HepG2 (cell line): Measurements from ENCODE around the gene LHX3. TPM values are rescaled to one million over a fixed set of nuclear protein-coding genes. Genes with fewer than 3 reads are reported as not detected.

Experiments
- ATAC-seq: fragments of 200-7000 bp; cut with Tn5 transposase; 3 replicates; pipeline ENCODE4 v1.9.1; 2020; ENCODE audit warnings: mild to moderate bottlenecking, moderate library complexity
- BruUV-seq: library from RNA; stranded (reverse); fragments of 400-500 nt; replicated peaks from 2 replicates; lab custom pipeline; 2021; lab: Mats Ljungman, UMichigan
- CTCF ChIA-PET: fragments of 300-600 bp; formaldehyde crosslinking; extraction: SDS; loops from one replicate; lab custom pipeline; 2021; ENCODE audit warnings: low total read pairs, inconsistent platforms, low intra/inter-chr PET ratio; lab: Yijun Ruan, JAX
- POLR2A ChIA-PET: fragments of 350-600 bp; sonication (Branson Sonifier 250); formaldehyde crosslinking; loops from one replicate; lab custom pipeline; 2020; ENCODE audit warnings: antibody characterized with exemption, inconsistent platforms; lab: Yijun Ruan, JAX
- DNase-seq: peaks from one replicate; pipeline ENCODE4 v3.0.0-alpha.2; 2015; ENCODE audit warnings: low spot score
- FAIRE-seq: peaks from 3 replicates; lab custom pipeline; 2011; peaks lifted over from hg19 to GRCh38; lab: Jason Lieb, UNC
- H2AFZ ChIP-seq: one replicate; pipeline ENCODE4 v1.6.1; 2011; ENCODE audit warnings: low read length, inconsistent platforms
- H3K27ac ChIP-seq: fragments of 300-600 bp; 3 replicates; pipeline ENCODE4 v1.8.0; 2011; ENCODE audit warnings: mixed run types, mild to moderate bottlenecking, mixed read lengths, low read length, inconsistent platforms; ENCODE audit not compliant: insufficient read depth; ENCODE audit errors: extremely low read length
- H3K27me3 ChIP-seq, 2 experiments: fragments of 200-600 bp in 1 of 2; 2 replicates in 1 of 2; 3 replicates in 1 of 2; pipeline versions ENCODE4 v1.6.0 to v1.8.0; 2011; ENCODE audit warnings: low read length in 2 of 2, mild to moderate bottlenecking in 2 of 2, moderate library complexity in 2 of 2, inconsistent platforms in 1 of 2; ENCODE audit not compliant: insufficient read depth in 2 of 2, control insufficient read depth in 1 of 2
- H3K36me3 ChIP-seq, 2 experiments: fragments of 200-600 bp in 1 of 2; replicated peaks in 1 of 2; 2 replicates in 1 of 2; 3 replicates in 1 of 2; pipeline versions ENCODE4 v1.5.1 to v1.8.0; 2011; ENCODE audit warnings: low read length in 2 of 2, inconsistent platforms in 1 of 2; ENCODE audit not compliant: insufficient read depth in 2 of 2, control insufficient read depth in 1 of 2
- H3K4me1 ChIP-seq: 2 replicates; pipeline ENCODE4 v1.5.1; 2012; ENCODE audit warnings: low read length, inconsistent platforms; ENCODE audit not compliant: insufficient read depth
- H3K4me2 ChIP-seq: 2 replicates; pipeline ENCODE4 v1.6.0; 2011; ENCODE audit warnings: low read depth, low read length, inconsistent platforms
- H3K4me3 ChIP-seq, 3 experiments: fragments of 200-600 bp in 1 of 3; sonication (generic), shearing (Covaris generic) in 1 of 3; replicated peaks in 1 of 3; 2 replicates each; pipeline ENCODE4 v1.5.1; 2011 to 2016; ENCODE audit warnings: low read length in 3 of 3, inconsistent platforms in 2 of 3, low read depth in 2 of 3, mild to moderate bottlenecking in 2 of 3, control low read depth in 1 of 3, mixed read lengths in 1 of 3; ENCODE audit not compliant: insufficient read depth in 1 of 3
- H3K79me2 ChIP-seq: one replicate; pipeline ENCODE4 v1.6.1; 2011; ENCODE audit warnings: low read length, inconsistent platforms; ENCODE audit not compliant: insufficient read depth
- H3K9ac ChIP-seq: 2 replicates; pipeline ENCODE4 v1.6.0; 2011; ENCODE audit warnings: mild to moderate bottlenecking, low read depth, low read length, inconsistent platforms; ENCODE audit not compliant: insufficient read depth
- H3K9me3 ChIP-seq: 2 replicates; pipeline ENCODE4 v1.5.1; 2012; ENCODE audit warnings: mild to moderate bottlenecking, low read length
- H4K20me1 ChIP-seq: 2 replicates; pipeline ENCODE4 v1.6.0; 2011; ENCODE audit warnings: inconsistent platforms, mild to moderate bottlenecking, low read length, moderate library complexity; ENCODE audit not compliant: insufficient read depth
- ATRX ChIP-seq: sonication (generic); formaldehyde crosslinking; IDR thresholded peaks from 2 replicates; pipeline ENCODE4 v1.4.0; 2020; ENCODE audit warnings: missing genetic modification reagents, borderline replicate concordance
- BHLHE40 ChIP-seq: IDR thresholded peaks from 2 replicates; pipeline ENCODE4 v1.6.1; 2011; ENCODE audit warnings: low read length, improper control_type of control experiment
- HNF4A ChIP-seq: sonication (generic); formaldehyde crosslinking; IDR thresholded peaks from 2 replicates; pipeline ENCODE4 v1.4.0; 2020; ENCODE audit warnings: missing genetic modification reagents
- NONO ChIP-seq, 2 experiments: fragments of 450-650 bp in 1 of 2; sonication (generic) in 1 of 2; formaldehyde crosslinking in 1 of 2; IDR thresholded peaks in 1 of 2; conservative IDR thresholded peaks in 1 of 2; 2 replicates each; pipeline versions ENCODE4 v1.6.1 to v1.8.0; 2017 to 2022; ENCODE audit warnings: mild to moderate bottlenecking in 1 of 2, missing genetic modification reagents in 1 of 2, moderate library complexity in 1 of 2
- NPAS2 ChIP-seq: sonication (generic); formaldehyde crosslinking; IDR thresholded peaks from 2 replicates; pipeline ENCODE4 v1.8.0; 2022; ENCODE audit warnings: mild to moderate bottlenecking, missing genetic modification reagents, borderline replicate concordance
- RFX3 ChIP-seq: IDR thresholded peaks from 2 replicates; pipeline ENCODE4 v1.6.1; 2016; ENCODE audit warnings: missing biosample characterization, missing genetic modification reagents
- SP4 ChIP-seq: sonication (generic); formaldehyde crosslinking; IDR thresholded peaks from 2 replicates; pipeline ENCODE4 v1.8.1; 2023; ENCODE audit warnings: mild to moderate bottlenecking, missing genetic modification reagents
- ZNF160 ChIP-seq: sonication (generic); formaldehyde crosslinking; IDR thresholded peaks from 2 replicates; pipeline ENCODE4 v1.8.0; 2022; ENCODE audit warnings: mild to moderate bottlenecking, inconsistent platforms, missing genetic modification reagents
- ZNF335 ChIP-seq: sonication (generic); formaldehyde crosslinking; IDR thresholded peaks from 2 replicates; pipeline ENCODE4 v1.4.0; 2020; ENCODE audit warnings: missing genetic modification reagents
- WGBS: methylation state at CpG from one replicate; pipeline ENCODE4 v1.1.6; 2017; ENCODE audit warnings: low lambda C conversion rate; 5-methylcytosine and 5-hydroxymethylcytosine counted together
- in situ Hi-C: cut with HindIII; loops from 2 replicates; pipeline ENCODE4 v1.10.0; 2017; ENCODE audit warnings: low pct_unique_long_range_greater_than_20kb; ENCODE audit not compliant: extremely low pct_ligation_motif_present
- intact Hi-C: fragments of 100-400 bp; cut with micrococcal nuclease; formaldehyde crosslinking; loops from one replicate; pipeline ENCODE4 v1.10.0; 2022; ENCODE audit not compliant: unreplicated experiment
- polyA plus RNA-seq, 8 experiments: library from polyadenylated mRNA; depleted of rRNA in 3 of 8; stranded (reverse) in 7 of 8; unstranded in 1 of 8; fragments of >200 nt; fragmentation: Illumina TruSeq in 4 of 8; extraction: Trizol in 4 of 8; gene quantifications; 2 replicates each; pipeline versions ENCODE4 v1.2.1 to v1.2.3, GENCODE V29; 2011 to 2016; ENCODE audit warnings: low read depth in 4 of 8, missing spikeins in 1 of 8, mixed read lengths in 1 of 8; ENCODE audit not compliant: insufficient read depth in 1 of 8
- total RNA-seq, 5 experiments: library from RNA; depleted of rRNA; stranded (reverse); fragments of >200 nt; fragmentation: Illumina TruSeq; extraction: Trizol; gene quantifications; 2 replicates each; pipeline ENCODE4 v1.2.3, GENCODE V29; 2016; ENCODE audit warnings: low read depth in 1 of 5
- TF ChIP-seq, protein P1 (sequence below): sonication (generic); formaldehyde crosslinking; IDR thresholded peaks from 2 replicates; pipeline ENCODE4 v1.4.0; 2020; ENCODE audit warnings: missing genetic modification reagents, mild to moderate bottlenecking, borderline replicate concordance
- TF ChIP-seq, protein P2 (sequence below): sonication (generic); formaldehyde crosslinking; IDR thresholded peaks from 2 replicates; pipeline ENCODE4 v1.8.0; 2022; ENCODE audit warnings: missing genetic modification reagents, mild to moderate bottlenecking, borderline replicate concordance
- TF ChIP-seq, protein P3 (sequence below): sonication (generic); formaldehyde crosslinking; IDR thresholded peaks from 2 replicates; pipeline ENCODE4 v1.4.0; 2020; ENCODE audit warnings: mild to moderate bottlenecking, low read depth, missing genetic modification reagents

Gene LHX3
- total and polyA plus RNA-seq, 2 of the 13 experiments (the other 11 are each of a cell fraction or from before 2014, with no cell fraction given) = not detected

DNA sequence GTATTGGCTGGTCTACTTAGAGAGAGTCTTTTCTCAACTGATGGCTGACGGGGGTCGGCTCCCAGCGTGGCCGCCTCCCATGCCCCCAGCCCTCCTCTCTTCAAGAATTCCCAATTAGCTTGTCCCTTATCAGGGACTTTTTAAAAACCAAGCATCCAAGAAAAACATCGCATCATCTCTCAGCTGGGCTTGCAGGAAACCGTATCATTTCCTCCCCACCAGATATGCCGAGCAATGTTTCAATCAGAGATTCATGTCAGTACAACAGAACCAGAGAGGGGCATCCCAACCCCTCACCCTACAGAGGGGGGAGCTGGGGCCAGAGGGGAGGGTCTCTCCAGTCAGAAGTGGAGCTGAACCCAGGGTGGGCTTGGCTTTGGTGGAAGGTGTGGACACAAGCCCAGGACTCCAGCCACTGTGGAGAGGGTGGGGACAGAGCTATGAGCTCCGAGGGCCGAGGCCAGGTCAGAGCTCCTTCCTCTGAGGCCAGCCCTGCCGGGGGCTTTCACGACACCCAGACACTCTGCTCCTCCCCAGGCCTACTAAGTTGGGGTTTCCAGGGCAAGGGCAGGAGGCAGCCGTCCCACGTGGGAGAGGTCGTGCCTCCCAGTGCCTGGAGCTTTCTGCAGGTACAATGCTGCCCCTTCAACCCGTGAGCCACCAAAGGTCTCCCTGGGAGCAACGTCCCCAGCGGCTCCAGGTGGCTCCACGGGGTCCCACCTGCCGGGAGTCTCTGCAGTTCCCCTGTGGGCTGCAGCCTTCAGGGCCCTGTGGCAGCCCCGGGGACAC is 47.3 kb downstream of the LHX3 start (continued):
- TF ChIP-seq, protein P1, sequence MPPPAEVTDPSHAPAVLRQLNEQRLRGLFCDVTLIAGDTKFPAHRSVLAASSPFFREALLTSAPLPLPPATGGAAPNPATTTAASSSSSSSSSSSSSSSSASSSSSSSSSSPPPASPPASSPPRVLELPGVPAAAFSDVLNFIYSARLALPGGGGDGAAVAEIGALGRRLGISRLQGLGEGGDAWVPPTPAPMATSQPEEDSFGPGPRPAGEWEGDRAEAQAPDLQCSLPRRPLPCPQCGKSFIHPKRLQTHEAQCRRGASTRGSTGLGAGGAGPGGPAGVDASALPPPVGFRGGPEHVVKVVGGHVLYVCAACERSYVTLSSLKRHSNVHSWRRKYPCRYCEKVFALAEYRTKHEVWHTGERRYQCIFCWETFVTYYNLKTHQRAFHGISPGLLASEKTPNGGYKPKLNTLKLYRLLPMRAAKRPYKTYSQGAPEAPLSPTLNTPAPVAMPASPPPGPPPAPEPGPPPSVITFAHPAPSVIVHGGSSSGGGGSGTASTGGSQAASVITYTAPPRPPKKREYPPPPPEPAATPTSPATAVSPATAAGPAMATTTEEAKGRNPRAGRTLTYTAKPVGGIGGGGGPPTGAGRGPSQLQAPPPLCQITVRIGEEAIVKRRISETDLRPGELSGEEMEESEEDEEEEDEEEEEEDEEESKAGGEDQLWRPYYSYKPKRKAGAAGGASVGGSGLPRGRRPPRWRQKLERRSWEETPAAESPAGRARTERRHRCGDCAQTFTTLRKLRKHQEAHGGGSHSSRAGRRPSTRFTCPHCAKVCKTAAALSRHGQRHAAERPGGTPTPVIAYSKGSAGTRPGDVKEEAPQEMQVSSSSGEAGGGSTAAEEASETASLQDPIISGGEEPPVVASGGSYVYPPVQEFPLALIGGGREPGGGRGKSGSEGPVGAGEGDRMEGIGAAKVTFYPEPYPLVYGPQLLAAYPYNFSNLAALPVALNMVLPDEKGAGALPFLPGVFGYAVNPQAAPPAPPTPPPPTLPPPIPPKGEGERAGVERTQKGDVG = no peak
- no peak for TF ChIP-seq RFX3 (CRISPR knock-in tag)

DNA sequence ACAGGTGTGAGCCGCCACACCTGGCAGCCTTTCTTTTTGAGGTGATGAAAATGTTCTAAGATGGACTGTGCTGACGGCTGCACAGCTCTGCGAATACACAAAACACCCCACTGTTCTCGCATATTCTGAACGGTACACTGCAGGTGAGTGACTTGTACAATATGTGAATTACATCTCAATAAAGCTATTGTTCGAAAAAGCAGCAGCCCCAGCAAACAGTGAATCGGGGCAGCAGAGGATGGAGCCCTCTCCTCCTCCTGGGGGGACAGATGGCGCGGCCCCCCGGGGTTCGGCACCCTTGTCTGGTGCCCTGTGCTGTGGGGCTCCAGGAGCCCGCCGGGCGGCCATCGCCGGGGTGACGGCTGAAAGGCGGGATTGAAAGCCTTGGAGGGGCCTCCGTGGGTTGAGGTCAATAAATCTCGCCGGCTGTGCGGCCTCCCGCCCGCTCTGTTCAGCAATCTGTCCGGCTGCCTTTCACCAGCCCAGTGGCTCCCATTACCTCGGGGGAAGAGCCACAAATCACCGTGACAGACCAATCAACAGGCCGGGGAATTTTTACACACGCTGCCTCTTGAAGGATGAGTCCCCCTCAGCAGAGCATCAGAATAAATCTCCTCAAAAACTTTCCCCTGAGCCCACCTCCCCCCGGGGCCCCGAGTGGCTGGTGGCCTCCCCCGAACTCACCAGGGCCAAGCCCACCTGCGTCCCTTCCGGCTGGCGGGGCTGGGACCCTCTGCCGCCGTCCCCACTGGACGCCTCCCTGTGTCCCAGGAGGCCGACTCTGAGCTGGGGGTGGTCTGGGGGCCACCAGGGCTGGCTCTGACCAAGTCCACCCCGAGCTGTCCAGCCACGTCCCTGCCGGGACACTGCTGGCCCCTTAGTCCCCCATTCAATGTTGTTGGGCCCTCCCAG is 48.5 kb downstream of the LHX3 start:
- no peaks in the 10 kb centered on the region for H4K20me1 ChIP-seq
- no peaks in the 10 kb centered on the region; the same call in 1 of the 2 replicates for H3K4me1 ChIP-seq
- intact Hi-C loops = no loop called here
- CTCF ChIA-PET = no interaction called here
- no peak overlapping the region for H3K9ac ChIP-seq
- no peaks in the 10 kb centered on the region for H3K9me3 ChIP-seq
- ATAC-seq (no peak), FAIRE-seq (no peak), DNase-seq (no peak)
- H3K36me3 ChIP-seq = no peaks in the 10 kb centered on the region
- WGBS = 61% methylated on average over 26 of the region's 42 CpGs
- H3K27me3 ChIP-seq = peaks cover 12 to 66% of the 10 kb centered on the region in 2 experiments; a peak in 4 of 5 replicates
- BruUV-seq = no TSS peak
- in situ Hi-C loops = no loop called here
- H3K27ac ChIP-seq = no peak overlapping the region
- no peak overlapping the region for H2AFZ ChIP-seq
- POLR2A ChIA-PET = no interaction called here
- no peaks in the 10 kb centered on the region for H3K79me2 ChIP-seq
- H3K4me2 ChIP-seq = no peak overlapping the region
- H3K4me3 ChIP-seq = no peak overlapping the region
- TF ChIP-seq NPAS2 (CRISPR knock-in tag) = no peak
- TF ChIP-seq, protein P2, sequence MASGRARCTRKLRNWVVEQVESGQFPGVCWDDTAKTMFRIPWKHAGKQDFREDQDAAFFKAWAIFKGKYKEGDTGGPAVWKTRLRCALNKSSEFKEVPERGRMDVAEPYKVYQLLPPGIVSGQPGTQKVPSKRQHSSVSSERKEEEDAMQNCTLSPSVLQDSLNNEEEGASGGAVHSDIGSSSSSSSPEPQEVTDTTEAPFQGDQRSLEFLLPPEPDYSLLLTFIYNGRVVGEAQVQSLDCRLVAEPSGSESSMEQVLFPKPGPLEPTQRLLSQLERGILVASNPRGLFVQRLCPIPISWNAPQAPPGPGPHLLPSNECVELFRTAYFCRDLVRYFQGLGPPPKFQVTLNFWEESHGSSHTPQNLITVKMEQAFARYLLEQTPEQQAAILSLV (CRISPR knock-in tag) = no peak
- TF ChIP-seq ATRX (CRISPR knock-in tag) = no peak
- no peak for TF ChIP-seq HNF4A (CRISPR knock-in tag)
- TF ChIP-seq NONO (IDR thresholded peaks at IDR 0.05) = no peak
- no peak for TF ChIP-seq NONO (CRISPR knock-in tag; conservative IDR thresholded peaks at IDR 0.05)
- TF ChIP-seq ZNF160 = no peak
- TF ChIP-seq, protein P3, sequence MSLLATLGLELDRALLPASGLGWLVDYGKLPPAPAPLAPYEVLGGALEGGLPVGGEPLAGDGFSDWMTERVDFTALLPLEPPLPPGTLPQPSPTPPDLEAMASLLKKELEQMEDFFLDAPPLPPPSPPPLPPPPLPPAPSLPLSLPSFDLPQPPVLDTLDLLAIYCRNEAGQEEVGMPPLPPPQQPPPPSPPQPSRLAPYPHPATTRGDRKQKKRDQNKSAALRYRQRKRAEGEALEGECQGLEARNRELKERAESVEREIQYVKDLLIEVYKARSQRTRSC (CRISPR knock-in tag) = no peak
- TF ChIP-seq BHLHE40 = no peak
- TF ChIP-seq ZNF335 = no peak
- TF ChIP-seq SP4 = no peak
